HEK293 (cell line): ENCODE data around the gene MYOM1.

ENCODE experiments used
- CTCF ChIP-seq: fragments of 450-650 bp; formaldehyde crosslinking; IDR thresholded peaks from 2 replicates; pipeline ENCODE4 v1.5.1; 2016; ENCODE audit warnings: missing biosample characterization, missing genetic modification characterization
- FEZF1 ChIP-seq: fragments of 450-650 bp; formaldehyde crosslinking; IDR thresholded peaks from 2 replicates; pipeline ENCODE4 v1.5.1; 2016; ENCODE audit warnings: missing biosample characterization, missing genetic modification characterization
- HOXA7 ChIP-seq: sonication (generic); formaldehyde crosslinking; IDR thresholded peaks from 2 replicates; pipeline ENCODE4 v1.8.1; 2022; ENCODE audit warnings: missing genetic modification reagents, borderline replicate concordance
- PATZ1 ChIP-seq: fragments of 450-650 bp; formaldehyde crosslinking; IDR thresholded peaks from 2 replicates; pipeline ENCODE4 v1.5.1; 2016; ENCODE audit warnings: missing biosample characterization, missing genetic modification characterization
- SP7 ChIP-seq: fragments of 450-650 bp; formaldehyde crosslinking; IDR thresholded peaks from 2 replicates; pipeline ENCODE4 v1.5.1; 2016; ENCODE audit warnings: missing biosample characterization, missing genetic modification characterization
- ZBTB20 ChIP-seq: fragments of 450-650 bp; formaldehyde crosslinking; IDR thresholded peaks from 2 replicates; pipeline ENCODE4 v1.5.1; 2016; ENCODE audit warnings: missing biosample characterization, missing genetic modification characterization
- ZBTB26 ChIP-seq: fragments of 450-650 bp; formaldehyde crosslinking; optimal IDR thresholded peaks from 2 replicates; pipeline ENCODE3; 2016; ENCODE audit warnings: missing biosample characterization, mild to moderate bottlenecking, missing genetic modification characterization
- ZNF114 ChIP-seq: fragments of 450-650 bp; formaldehyde crosslinking; IDR thresholded peaks from 2 replicates; pipeline ENCODE4 v1.5.0; 2017; ENCODE audit warnings: missing biosample characterization, missing genetic modification characterization
- ZNF23 ChIP-seq: fragments of 450-650 bp; formaldehyde crosslinking; IDR thresholded peaks from 2 replicates; pipeline ENCODE4 v1.5.1; 2016; ENCODE audit warnings: missing biosample characterization, missing genetic modification characterization, borderline replicate concordance
- ZXDB ChIP-seq: fragments of 450-650 bp; formaldehyde crosslinking; IDR thresholded peaks from 2 replicates; pipeline ENCODE4 v1.5.1; 2016; ENCODE audit warnings: missing biosample characterization, missing genetic modification characterization
- TF ChIP-seq, protein P1 (sequence below): sonication (generic); formaldehyde crosslinking; IDR thresholded peaks from 2 replicates; pipeline ENCODE4 v1.8.1; 2022; ENCODE audit warnings: mild to moderate bottlenecking, moderate library complexity, missing genetic modification reagents
- TF ChIP-seq, protein P2 (sequence below): fragments of 450-650 bp; formaldehyde crosslinking; IDR thresholded peaks from 2 replicates; pipeline ENCODE4 v1.5.1; 2016; ENCODE audit warnings: missing biosample characterization, missing genetic modification characterization, low read depth

- TF ChIP-seq ZXDB (tag by site-specific recombination) (no peak), CTCF (tag by site-specific recombination) (no peak), ZBTB20 (tag by site-specific recombination) (no peak), ZBTB26 (no peak), PATZ1 (tag by site-specific recombination) (no peak), FEZF1 (tag by site-specific recombination) (no peak), SP7 (tag by site-specific recombination) (no peak), HOXA7 (no peak), ZNF114 (tag by site-specific recombination) (no peak), ZNF23 (tag by site-specific recombination) (no peak)
- TF ChIP-seq, protein P1, sequence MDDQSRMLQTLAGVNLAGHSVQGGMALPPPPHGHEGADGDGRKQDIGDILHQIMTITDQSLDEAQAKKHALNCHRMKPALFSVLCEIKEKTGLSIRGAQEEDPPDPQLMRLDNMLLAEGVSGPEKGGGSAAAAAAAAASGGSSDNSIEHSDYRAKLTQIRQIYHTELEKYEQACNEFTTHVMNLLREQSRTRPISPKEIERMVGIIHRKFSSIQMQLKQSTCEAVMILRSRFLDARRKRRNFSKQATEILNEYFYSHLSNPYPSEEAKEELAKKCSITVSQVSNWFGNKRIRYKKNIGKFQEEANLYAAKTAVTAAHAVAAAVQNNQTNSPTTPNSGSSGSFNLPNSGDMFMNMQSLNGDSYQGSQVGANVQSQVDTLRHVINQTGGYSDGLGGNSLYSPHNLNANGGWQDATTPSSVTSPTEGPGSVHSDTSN: no peak
- TF ChIP-seq, protein P2, sequence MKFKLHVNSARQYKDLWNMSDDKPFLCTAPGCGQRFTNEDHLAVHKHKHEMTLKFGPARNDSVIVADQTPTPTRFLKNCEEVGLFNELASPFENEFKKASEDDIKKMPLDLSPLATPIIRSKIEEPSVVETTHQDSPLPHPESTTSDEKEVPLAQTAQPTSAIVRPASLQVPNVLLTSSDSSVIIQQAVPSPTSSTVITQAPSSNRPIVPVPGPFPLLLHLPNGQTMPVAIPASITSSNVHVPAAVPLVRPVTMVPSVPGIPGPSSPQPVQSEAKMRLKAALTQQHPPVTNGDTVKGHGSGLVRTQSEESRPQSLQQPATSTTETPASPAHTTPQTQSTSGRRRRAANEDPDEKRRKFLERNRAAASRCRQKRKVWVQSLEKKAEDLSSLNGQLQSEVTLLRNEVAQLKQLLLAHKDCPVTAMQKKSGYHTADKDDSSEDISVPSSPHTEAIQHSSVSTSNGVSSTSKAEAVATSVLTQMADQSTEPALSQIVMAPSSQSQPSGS (tag by site-specific recombination): no peak
These were observed 164.5 kb downstream of the MYOM1 start for GRCh38 chr18:3055186-3055728.
